Measurements from ENCODE around the gene PARVA. TPM values are rescaled to one million over a fixed set of nuclear protein-coding genes. Genes with fewer than 3 reads are reported as not detected.

The PARVA gene
- total and polyA plus RNA-seq, 3 experiments from 2014 or later, result 0.07 to 0.59 (median 0.18) TPM

- DNase-seq, result no peak
- Mint-ChIP-seq H3K27ac (no peak overlapping the region), H3K36me3 (no peaks in the 10 kb centered on the region), H3K9me3 (no peaks in the 10 kb centered on the region), H3K4me1 (no peaks in the 10 kb centered on the region), H3K27me3 (peaks cover 2 to 19% of the 10 kb centered on the region in 2 donors), H3K4me3 (no peak overlapping the region)
- Histone ChIP-seq H3K4me1 (ENCODE audit: insufficient read depth, low read length) (no peaks in the 10 kb centered on the region), H3K36me3 (ENCODE audit: insufficient read depth, low read length) (no peaks in the 10 kb centered on the region), H3K4me3 (ENCODE audit: low read length) (no peak overlapping the region), H3K27me3 (ENCODE audit: insufficient read depth, low read length, poor library complexity, severe bottlenecking) (no peaks in the 10 kb centered on the region), H3K9me3 (ENCODE audit: low read length) (no peaks in the 10 kb centered on the region), H3K27ac (ENCODE audit: low read depth, low read length) (no peak overlapping the region)
- ChIA-PET CTCF (no interaction called here), POLR2A (no interaction called here)
Observed at GRCh38 chr11:12544986-12545775, 167.8 kb downstream of the PARVA start.

GRCh38 chr11:12546122-12546521, 168.8 kb downstream of the PARVA start:
- Mint-ChIP-seq H3K27ac (no peak overlapping the region), H3K36me3 (no peaks in the 10 kb centered on the region), H3K4me1 (no peaks in the 10 kb centered on the region), H3K4me3 (no peak overlapping the region), H3K9me3 (no peaks in the 10 kb centered on the region), H3K27me3 (peaks cover 3 to 19% of the 10 kb centered on the region in 2 donors)
- Histone ChIP-seq H3K4me1 (ENCODE audit: insufficient read depth, low read length) (no peaks in the 10 kb centered on the region), H3K36me3 (ENCODE audit: insufficient read depth, low read length) (no peaks in the 10 kb centered on the region), H3K27ac (ENCODE audit: low read depth, low read length) (no peak overlapping the region), H3K27me3 (ENCODE audit: insufficient read depth, low read length, poor library complexity, severe bottlenecking) (no peaks in the 10 kb centered on the region), H3K9me3 (ENCODE audit: low read length) (no peaks in the 10 kb centered on the region), H3K4me3 (ENCODE audit: low read length) (no peak overlapping the region)
- CTCF ChIA-PET, result no interaction called here
- no peak for DNase-seq
- POLR2A ChIA-PET, result no interaction called here

- Histone ChIP-seq H3K4me3 (ENCODE audit: low read length) (no peak overlapping the region), H3K9me3 (ENCODE audit: low read length) (no peaks in the 10 kb centered on the region), H3K36me3 (ENCODE audit: insufficient read depth, low read length) (no peaks in the 10 kb centered on the region), H3K4me1 (ENCODE audit: insufficient read depth, low read length) (no peaks in the 10 kb centered on the region), H3K27me3 (ENCODE audit: insufficient read depth, low read length, poor library complexity, severe bottlenecking) (no peaks in the 10 kb centered on the region), H3K27ac (ENCODE audit: low read depth, low read length) (no peak overlapping the region)
- ChIA-PET POLR2A (no interaction called here), CTCF (no interaction called here)
- H3K9me3 Mint-ChIP-seq, result no peaks in the 10 kb centered on the region
- H3K27me3 Mint-ChIP-seq, result peaks cover 9 to 23% of the 10 kb centered on the region in 2 donors
- no peak for DNase-seq
- no peak overlapping the region for H3K4me3 Mint-ChIP-seq
- no peak overlapping the region for H3K27ac Mint-ChIP-seq
- H3K36me3 Mint-ChIP-seq, result no peaks in the 10 kb centered on the region
- no peaks in the 10 kb centered on the region for H3K4me1 Mint-ChIP-seq
Observed at GRCh38 chr11:12546660-12547059, 169.3 kb downstream of the PARVA start.

GRCh38 chr11:12547953-12548650, 170.7 kb downstream of the PARVA start:
- Mint-ChIP-seq H3K9me3 (no peaks in the 10 kb centered on the region), H3K27ac (no peak overlapping the region), H3K4me3 (no peak overlapping the region), H3K27me3 (peaks cover 16 to 24% of the 10 kb centered on the region in 2 donors), H3K36me3 (no peaks in the 10 kb centered on the region), H3K4me1 (no peaks in the 10 kb centered on the region)
- ChIA-PET POLR2A (no interaction called here), CTCF (no interaction called here)
- Histone ChIP-seq H3K4me1 (ENCODE audit: insufficient read depth, low read length) (no peaks in the 10 kb centered on the region), H3K36me3 (ENCODE audit: insufficient read depth, low read length) (no peaks in the 10 kb centered on the region), H3K27ac (ENCODE audit: low read depth, low read length) (no peak overlapping the region), H3K27me3 (ENCODE audit: insufficient read depth, low read length, poor library complexity, severe bottlenecking) (no peaks in the 10 kb centered on the region), H3K4me3 (ENCODE audit: low read length) (no peak overlapping the region), H3K9me3 (ENCODE audit: low read length) (no peaks in the 10 kb centered on the region)
- no peak for DNase-seq

GRCh38 chr11:12552692-12553091, 175.3 kb downstream of the PARVA start:
- no peak overlapping the region for H3K4me3 ChIP-seq (ENCODE audit: low read length)
- no peaks in the 10 kb centered on the region for H3K4me1 Mint-ChIP-seq
- H3K36me3 Mint-ChIP-seq, result peaks cover 0 to 4% (median 0%) of the 10 kb centered on the region in 3 donors
- H3K4me3 Mint-ChIP-seq, result no peak overlapping the region
- DNase-seq, result no peak
- no peaks in the 10 kb centered on the region for H3K9me3 ChIP-seq (ENCODE audit: low read length)
- peaks cover 2 to 9% (median 6%) of the 10 kb centered on the region in 5 donors for H3K9me3 Mint-ChIP-seq
- H3K27ac Mint-ChIP-seq, result no peak overlapping the region
- H3K4me1 ChIP-seq (ENCODE audit: insufficient read depth, low read length), result no peaks in the 10 kb centered on the region
- no peaks in the 10 kb centered on the region for H3K27me3 ChIP-seq (ENCODE audit: insufficient read depth, low read length, poor library complexity, severe bottlenecking)
- no peaks in the 10 kb centered on the region for H3K36me3 ChIP-seq (ENCODE audit: insufficient read depth, low read length)
- H3K27ac ChIP-seq (ENCODE audit: low read depth, low read length), result no peak overlapping the region
- ChIA-PET POLR2A (no interaction called here), CTCF (no interaction called here)
- peaks cover 20 to 36% of the 10 kb centered on the region in 2 donors for H3K27me3 Mint-ChIP-seq

GRCh38 chr11:12554122-12554521, 176.8 kb downstream of the PARVA start:
- peaks cover 2 to 9% (median 6%) of the 10 kb centered on the region in 5 donors for H3K9me3 Mint-ChIP-seq
- no peaks in the 10 kb centered on the region for H3K4me1 Mint-ChIP-seq
- POLR2A ChIA-PET, result no interaction called here

GRCh38 chr11:12556155-12556554, 178.8 kb downstream of the PARVA start:
- Histone ChIP-seq H3K4me3 (ENCODE audit: low read length) (no peak overlapping the region), H3K27ac (ENCODE audit: low read depth, low read length) (no peak overlapping the region), H3K36me3 (ENCODE audit: insufficient read depth, low read length) (no peaks in the 10 kb centered on the region), H3K27me3 (ENCODE audit: insufficient read depth, low read length, poor library complexity, severe bottlenecking) (no peaks in the 10 kb centered on the region), H3K4me1 (ENCODE audit: insufficient read depth, low read length) (no peaks in the 10 kb centered on the region), H3K9me3 (ENCODE audit: low read length) (no peaks in the 10 kb centered on the region)
- DNase-seq, result no peak
- Mint-ChIP-seq H3K36me3 (peaks cover 0 to 4% (median 0%) of the 10 kb centered on the region in 3 donors), H3K4me3 (no peak overlapping the region), H3K27me3 (peaks cover 18 to 58% of the 10 kb centered on the region in 2 donors), H3K9me3 (peaks cover 2 to 9% (median 6%) of the 10 kb centered on the region in 5 donors), H3K27ac (no peak overlapping the region), H3K4me1 (no peaks in the 10 kb centered on the region)
- POLR2A ChIA-PET, result no interaction called here
- CTCF ChIA-PET, result no interaction called here

More at GRCh38 chr11:12554122-12554521, 176.8 kb downstream of the PARVA start:
- Mint-ChIP-seq H3K27ac (no peak overlapping the region), H3K36me3 (peaks cover 0 to 4% (median 0%) of the 10 kb centered on the region in 3 donors), H3K27me3 (peaks cover 20 to 40% of the 10 kb centered on the region in 2 donors), H3K4me3 (no peak overlapping the region)
- CTCF ChIA-PET, result no interaction called here
- Histone ChIP-seq H3K36me3 (ENCODE audit: insufficient read depth, low read length) (no peaks in the 10 kb centered on the region), H3K27ac (ENCODE audit: low read depth, low read length) (no peak overlapping the region), H3K4me1 (ENCODE audit: insufficient read depth, low read length) (no peaks in the 10 kb centered on the region), H3K4me3 (ENCODE audit: low read length) (no peak overlapping the region), H3K27me3 (ENCODE audit: insufficient read depth, low read length, poor library complexity, severe bottlenecking) (no peaks in the 10 kb centered on the region), H3K9me3 (ENCODE audit: low read length) (no peaks in the 10 kb centered on the region)
- DNase-seq, result no peak

- no peak for DNase-seq
- Histone ChIP-seq H3K9me3 (ENCODE audit: low read length) (no peaks in the 10 kb centered on the region), H3K4me3 (ENCODE audit: low read length) (no peak overlapping the region), H3K36me3 (ENCODE audit: insufficient read depth, low read length) (no peaks in the 10 kb centered on the region), H3K4me1 (ENCODE audit: insufficient read depth, low read length) (no peaks in the 10 kb centered on the region), H3K27ac (ENCODE audit: low read depth, low read length) (no peak overlapping the region), H3K27me3 (ENCODE audit: insufficient read depth, low read length, poor library complexity, severe bottlenecking) (no peaks in the 10 kb centered on the region)
- H3K27me3 Mint-ChIP-seq, result peaks cover 13 to 53% of the 10 kb centered on the region in 2 donors
- no peaks in the 10 kb centered on the region for H3K4me1 Mint-ChIP-seq
- H3K36me3 Mint-ChIP-seq, result peaks cover 0 to 4% (median 0%) of the 10 kb centered on the region in 3 donors
- peaks cover 2 to 9% (median 6%) of the 10 kb centered on the region in 5 donors for H3K9me3 Mint-ChIP-seq
- H3K27ac Mint-ChIP-seq, result no peak overlapping the region
- ChIA-PET POLR2A (no interaction called here), CTCF (interaction anchor here (1.4 kb wide), 1 partner anchor 43 kb away, joined by 3 read pairs; no protein-coding TSS in a partner anchor)
- no peak overlapping the region for H3K4me3 Mint-ChIP-seq
Observed at GRCh38 chr11:12556788-12557384, 179.5 kb downstream of the PARVA start.
